Esophagus muscularis mucosa (tissue), 4 donors: ENCODE results near the gene EPHA4.

Experiments used
- EP300 ChIP-seq: sonication (generic); formaldehyde crosslinking; IDR thresholded peaks from one replicate; pipeline ENCODE4 v1.6.1; 2017; ENCODE audit warnings: antibody characterized with exemption
- POLR2AphosphoS5 ChIP-seq, 2 donors: sonication (generic); formaldehyde crosslinking; IDR thresholded peaks; one replicate each; pipeline ENCODE4 v1.6.1; 2017; ENCODE audit warnings: antibody characterized with exemption in 2 of 2
- TF ChIP-seq, protein P1 (sequence below), 3 experiments: fragments of 200-600 bp in 2 of 3; fragments of 450-650 bp in 1 of 3; sonication (generic) in 2 of 3; IDR thresholded peaks; one replicate each; pipeline ENCODE4 v1.5.1; 2017 to 2019; ENCODE audit warnings: antibody characterized with exemption in 3 of 3, mild to moderate bottlenecking in 2 of 3, moderate library complexity in 1 of 3

- TF ChIP-seq, protein P1, sequence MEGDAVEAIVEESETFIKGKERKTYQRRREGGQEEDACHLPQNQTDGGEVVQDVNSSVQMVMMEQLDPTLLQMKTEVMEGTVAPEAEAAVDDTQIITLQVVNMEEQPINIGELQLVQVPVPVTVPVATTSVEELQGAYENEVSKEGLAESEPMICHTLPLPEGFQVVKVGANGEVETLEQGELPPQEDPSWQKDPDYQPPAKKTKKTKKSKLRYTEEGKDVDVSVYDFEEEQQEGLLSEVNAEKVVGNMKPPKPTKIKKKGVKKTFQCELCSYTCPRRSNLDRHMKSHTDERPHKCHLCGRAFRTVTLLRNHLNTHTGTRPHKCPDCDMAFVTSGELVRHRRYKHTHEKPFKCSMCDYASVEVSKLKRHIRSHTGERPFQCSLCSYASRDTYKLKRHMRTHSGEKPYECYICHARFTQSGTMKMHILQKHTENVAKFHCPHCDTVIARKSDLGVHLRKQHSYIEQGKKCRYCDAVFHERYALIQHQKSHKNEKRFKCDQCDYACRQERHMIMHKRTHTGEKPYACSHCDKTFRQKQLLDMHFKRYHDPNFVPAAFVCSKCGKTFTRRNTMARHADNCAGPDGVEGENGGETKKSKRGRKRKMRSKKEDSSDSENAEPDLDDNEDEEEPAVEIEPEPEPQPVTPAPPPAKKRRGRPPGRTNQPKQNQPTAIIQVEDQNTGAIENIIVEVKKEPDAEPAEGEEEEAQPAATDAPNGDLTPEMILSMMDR (IDR thresholded peaks at IDR 0.05) = no peak
- TF ChIP-seq EP300 (no peak), POLR2AphosphoS5 (IDR thresholded peaks at IDR 0.05) (no peak)
Measured at GRCh38 chr2:221571551-221572218, 419 bp downstream of the EPHA4 start.
